Right atrium auricular region (tissue), 2 donors: ENCODE measurements around the gene PCDHB5. TPM values are rescaled to one million over a fixed set of nuclear protein-coding genes. Genes with fewer than 3 reads are reported as not detected.
A peak's percentile ranks its signal among the peaks of the same experiment; 100 is the strongest.
"Not testable (repeated sequence)": the region's sequence is repeated elsewhere in the genome, so short reads cannot be mapped to it uniquely, and the experiment has no call there.

Experiments
- DNase-seq: peaks from one replicate; pipeline ENCODE4 v3.0.0-alpha.2; 2019; ENCODE audit warnings: low spot score
- H3K27ac ChIP-seq, 2 donors: fragments of 200-600 bp; sonication (generic); 1 replicate in 1 of 2; 2 replicates in 1 of 2; pipeline ENCODE4 v1.5.1; 2016 to 2019
- H3K27me3 ChIP-seq, 2 donors: fragments of 200-600 bp; sonication (generic); one replicate each; pipeline versions ENCODE4 v1.5.1 to v1.6.0; 2017 to 2019
- H3K36me3 ChIP-seq: fragments of 200-600 bp; sonication (generic); one replicate; pipeline ENCODE4 v1.5.1; 2016
- H3K4me1 ChIP-seq, 2 donors: fragments of 200-600 bp; sonication (generic); one replicate each; pipeline versions ENCODE4 v1.5.1 to v1.6.0; 2017 to 2019
- H3K4me3 ChIP-seq, 2 donors: fragments of 200-600 bp; sonication (generic); 1 replicate in 1 of 2; 2 replicates in 1 of 2; pipeline ENCODE4 v1.5.1; 2017 to 2019; ENCODE audit warnings: mild to moderate bottlenecking in 1 of 2, moderate library complexity in 1 of 2
- H3K9me3 ChIP-seq, 2 donors: fragments of 200-600 bp; sonication (generic); one replicate each; pipeline ENCODE4 v1.5.1; 2019
- total RNA-seq, 2 donors: library from RNA; depleted of rRNA; stranded (reverse); fragments of >200 nt; gene quantifications; one replicate each; pipeline ENCODE4 v1.1.0, GENCODE V29; 2016
- TF ChIP-seq, protein P1 (sequence below), 2 donors: fragments of 200-600 bp; sonication (generic); IDR thresholded peaks; one replicate each; pipeline ENCODE4 v1.5.1; 2019; ENCODE audit warnings: antibody characterized with exemption in 2 of 2

PCDHB5 gene
- total RNA-seq, 2 donors from 2014 or later = 3.8 to 4.3 TPM

DNA sequence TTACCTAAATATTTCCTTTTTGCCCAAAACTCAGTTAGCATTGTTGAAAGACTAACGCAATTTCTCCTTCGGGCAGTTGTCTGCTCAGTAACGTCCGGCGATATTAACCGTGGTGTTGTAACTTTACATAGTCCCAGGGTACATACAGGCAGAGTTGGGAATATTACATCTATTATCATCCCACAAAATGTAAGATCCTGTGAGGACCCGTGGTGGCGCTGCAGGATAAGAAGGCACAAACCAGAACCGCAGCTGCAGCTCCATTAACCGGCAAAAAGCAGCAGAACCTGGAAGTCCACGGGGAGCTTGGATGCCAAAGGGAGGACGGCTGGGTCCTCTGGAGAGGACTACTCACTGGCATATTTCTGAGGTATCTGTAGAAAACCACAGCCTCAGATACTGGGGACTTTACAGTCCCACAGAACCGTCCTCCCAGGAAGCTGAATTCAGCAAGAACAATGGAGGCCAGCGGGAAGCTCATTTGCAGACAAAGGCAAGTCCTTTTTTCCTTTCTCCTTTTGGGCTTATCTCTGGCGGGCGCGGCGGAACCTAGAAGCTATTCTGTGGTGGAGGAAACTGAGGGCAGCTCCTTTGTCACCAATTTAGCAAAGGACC is 42.7 kb downstream of the PCDHB5 start, which contains the start of gene PCDHB8:
TSS of gene PCDHB8 (plus strand) at position 214 of the 615 bp plus-strand sequence. CDS start at position 459, 245 bp downstream.
- not testable (repeated sequence) for H3K4me1 ChIP-seq, DNase-seq, H3K27ac ChIP-seq, H3K36me3 ChIP-seq, H3K27me3 ChIP-seq
- H3K4me3 ChIP-seq = peak within 1 kb of the TSS in 1 of 2 donors; percentile 4
- peaks cover 10 to 57% of the 10 kb centered on the region in 2 donors for H3K9me3 ChIP-seq
- TF ChIP-seq, protein P1, sequence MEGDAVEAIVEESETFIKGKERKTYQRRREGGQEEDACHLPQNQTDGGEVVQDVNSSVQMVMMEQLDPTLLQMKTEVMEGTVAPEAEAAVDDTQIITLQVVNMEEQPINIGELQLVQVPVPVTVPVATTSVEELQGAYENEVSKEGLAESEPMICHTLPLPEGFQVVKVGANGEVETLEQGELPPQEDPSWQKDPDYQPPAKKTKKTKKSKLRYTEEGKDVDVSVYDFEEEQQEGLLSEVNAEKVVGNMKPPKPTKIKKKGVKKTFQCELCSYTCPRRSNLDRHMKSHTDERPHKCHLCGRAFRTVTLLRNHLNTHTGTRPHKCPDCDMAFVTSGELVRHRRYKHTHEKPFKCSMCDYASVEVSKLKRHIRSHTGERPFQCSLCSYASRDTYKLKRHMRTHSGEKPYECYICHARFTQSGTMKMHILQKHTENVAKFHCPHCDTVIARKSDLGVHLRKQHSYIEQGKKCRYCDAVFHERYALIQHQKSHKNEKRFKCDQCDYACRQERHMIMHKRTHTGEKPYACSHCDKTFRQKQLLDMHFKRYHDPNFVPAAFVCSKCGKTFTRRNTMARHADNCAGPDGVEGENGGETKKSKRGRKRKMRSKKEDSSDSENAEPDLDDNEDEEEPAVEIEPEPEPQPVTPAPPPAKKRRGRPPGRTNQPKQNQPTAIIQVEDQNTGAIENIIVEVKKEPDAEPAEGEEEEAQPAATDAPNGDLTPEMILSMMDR (IDR thresholded peaks at IDR 0.05) = peak in 1 of 2 donors; percentile 48

DNA sequence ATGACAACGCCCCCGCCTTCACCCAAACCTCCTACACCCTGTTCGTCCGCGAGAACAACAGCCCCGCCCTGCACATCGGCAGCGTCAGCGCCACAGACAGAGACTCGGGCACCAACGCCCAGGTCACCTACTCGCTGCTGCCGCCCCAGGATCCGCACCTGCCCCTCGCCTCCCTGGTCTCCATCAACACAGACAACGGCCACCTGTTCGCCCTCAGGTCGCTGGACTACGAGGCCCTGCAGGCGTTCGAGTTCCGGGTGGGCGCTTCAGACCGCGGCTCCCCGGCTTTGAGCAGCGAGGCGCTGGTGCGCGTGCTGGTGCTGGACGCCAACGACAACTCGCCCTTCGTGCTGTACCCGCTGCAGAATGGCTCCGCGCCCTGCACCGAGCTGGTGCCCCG is 44.4 kb downstream of the PCDHB5 start:
- H3K4me3 ChIP-seq, DNase-seq, H3K36me3 ChIP-seq, H3K4me1 ChIP-seq, H3K27ac ChIP-seq, H3K27me3 ChIP-seq: not testable (repeated sequence)
- peaks cover 15 to 59% of the 10 kb centered on the region in 2 donors for H3K9me3 ChIP-seq

DNA sequence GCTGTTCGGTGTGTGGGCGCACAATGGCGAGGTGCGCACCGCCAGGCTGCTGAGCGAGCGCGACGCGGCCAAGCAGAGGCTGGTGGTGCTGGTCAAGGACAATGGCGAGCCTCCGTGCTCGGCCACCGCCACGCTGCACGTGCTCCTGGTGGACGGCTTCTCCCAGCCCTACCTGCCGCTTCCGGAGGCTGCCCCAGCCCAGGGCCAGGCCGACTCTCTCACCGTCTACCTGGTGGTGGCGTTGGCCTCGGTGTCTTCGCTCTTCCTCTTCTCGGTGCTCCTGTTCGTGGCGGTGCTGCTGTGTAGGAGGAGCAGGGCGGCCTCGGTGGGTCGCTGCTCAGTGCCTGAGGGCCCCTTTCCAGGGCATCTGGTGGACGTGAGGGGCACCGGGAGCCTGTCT is 44.9 kb downstream of the PCDHB5 start:
- not testable (repeated sequence) for H3K36me3 ChIP-seq, H3K27ac ChIP-seq, H3K4me3 ChIP-seq, DNase-seq, H3K27me3 ChIP-seq, H3K4me1 ChIP-seq
- peaks cover 15 to 59% of the 10 kb centered on the region in 2 donors for H3K9me3 ChIP-seq

DNA sequence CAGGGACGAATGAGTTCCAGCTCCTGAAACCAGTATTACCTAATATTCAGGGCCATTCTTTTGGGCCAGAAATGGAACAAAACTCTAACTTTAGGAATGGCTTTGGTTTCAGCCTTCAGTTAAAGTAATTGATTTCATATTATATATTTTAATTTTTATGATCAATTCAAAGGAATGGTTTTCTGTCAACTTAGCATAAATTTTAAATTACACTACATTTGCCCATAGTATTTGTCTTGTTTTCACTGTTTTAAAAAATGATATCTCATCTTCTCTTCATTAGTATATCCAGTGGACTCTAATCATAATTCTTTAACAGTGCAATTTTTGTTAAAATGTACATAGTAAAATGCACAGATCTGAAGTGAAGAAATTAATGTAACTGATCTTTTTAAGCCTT is 45.3 kb downstream of the PCDHB5 start:
- DNase-seq = no peak
- Histone ChIP-seq H3K9me3 (peaks cover 10 to 59% of the 10 kb centered on the region in 2 donors), H3K36me3 (no peaks in the 10 kb centered on the region), H3K27ac (no peak overlapping the region), H3K4me1 (no peaks in the 10 kb centered on the region), H3K4me3 (no peak overlapping the region), H3K27me3 (peaks cover 0 to 5% of the 10 kb centered on the region in 2 donors)
- TF ChIP-seq, protein P1 (IDR thresholded peaks at IDR 0.05) = no peak

DNA sequence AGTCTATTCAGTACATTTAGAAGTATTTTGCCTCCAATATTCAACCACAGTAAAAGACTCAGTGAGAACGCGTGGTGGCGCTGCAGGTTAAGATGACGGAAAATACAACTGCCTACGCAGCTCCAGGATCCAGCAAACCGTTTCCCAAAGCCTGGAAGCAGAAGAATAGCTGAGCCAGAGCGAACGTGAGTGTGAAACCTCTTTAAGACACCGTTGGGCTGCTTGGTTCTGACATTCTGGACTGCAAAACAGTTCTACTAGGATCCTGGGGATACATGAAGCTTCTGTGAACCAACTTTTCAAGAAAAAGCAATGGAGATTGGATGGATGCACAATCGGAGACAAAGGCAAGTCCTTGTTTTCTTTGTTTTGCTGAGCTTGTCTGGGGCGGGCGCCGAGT is 47.2 kb downstream of the PCDHB5 start, which contains the start of gene PCDHB16:
TSS of gene PCDHB16 (plus strand) at position 140 of the 400 bp plus-strand sequence. CDS start at position 313, 173 bp downstream.
- H3K9me3 ChIP-seq = peaks cover 8 to 59% of the 10 kb centered on the region in 2 donors
- H3K4me1 ChIP-seq = no peaks in the 10 kb centered on the region
- TF ChIP-seq, protein P1 (IDR thresholded peaks at IDR 0.05) = peak; percentile 12 to 61
- H3K4me3 ChIP-seq = peak within 1 kb of the TSS; percentile 27 to 40
- H3K27me3 ChIP-seq = no peaks in the 10 kb centered on the region
- H3K36me3 ChIP-seq = no peaks in the 10 kb centered on the region
- DNase-seq = peak; percentile 63
- H3K27ac ChIP-seq = no peak within 1 kb of the TSS

DNA sequence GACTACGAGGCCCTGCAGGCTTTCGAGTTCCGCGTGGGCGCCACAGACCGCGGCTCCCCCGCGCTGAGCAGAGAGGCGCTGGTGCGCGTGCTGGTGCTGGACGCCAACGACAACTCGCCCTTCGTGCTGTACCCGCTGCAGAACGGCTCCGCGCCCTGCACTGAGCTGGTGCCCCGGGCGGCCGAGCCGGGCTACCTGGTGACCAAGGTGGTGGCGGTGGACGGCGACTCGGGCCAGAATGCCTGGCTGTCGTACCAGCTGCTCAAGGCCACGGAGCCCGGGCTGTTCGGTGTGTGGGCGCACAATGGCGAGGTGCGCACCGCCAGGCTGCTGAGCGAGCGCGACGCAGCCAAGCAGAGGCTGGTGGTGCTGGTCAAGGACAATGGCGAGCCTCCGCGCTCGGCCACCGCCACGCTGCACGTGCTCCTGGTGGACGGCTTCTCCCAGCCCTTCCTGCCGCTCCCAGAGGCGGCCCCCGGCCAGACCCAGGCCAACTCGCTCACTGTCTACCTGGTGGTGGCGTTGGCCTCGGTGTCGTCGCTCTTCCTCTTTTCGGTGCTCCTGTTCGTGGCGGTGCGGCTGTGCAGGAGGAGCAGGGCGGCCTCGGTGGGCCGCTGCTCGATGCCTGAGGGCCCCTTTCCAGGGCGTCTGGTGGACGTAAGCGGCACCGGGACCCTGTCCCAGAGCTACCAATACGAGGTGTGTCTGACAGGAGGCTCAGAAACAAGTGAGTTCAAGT is 49.3 kb downstream of the PCDHB5 start:
- H3K36me3 ChIP-seq, H3K27ac ChIP-seq, H3K4me1 ChIP-seq, DNase-seq, H3K27me3 ChIP-seq, H3K4me3 ChIP-seq: not testable (repeated sequence)
- H3K9me3 ChIP-seq = peaks cover 8 to 61% of the 10 kb centered on the region in 2 donors

DNA sequence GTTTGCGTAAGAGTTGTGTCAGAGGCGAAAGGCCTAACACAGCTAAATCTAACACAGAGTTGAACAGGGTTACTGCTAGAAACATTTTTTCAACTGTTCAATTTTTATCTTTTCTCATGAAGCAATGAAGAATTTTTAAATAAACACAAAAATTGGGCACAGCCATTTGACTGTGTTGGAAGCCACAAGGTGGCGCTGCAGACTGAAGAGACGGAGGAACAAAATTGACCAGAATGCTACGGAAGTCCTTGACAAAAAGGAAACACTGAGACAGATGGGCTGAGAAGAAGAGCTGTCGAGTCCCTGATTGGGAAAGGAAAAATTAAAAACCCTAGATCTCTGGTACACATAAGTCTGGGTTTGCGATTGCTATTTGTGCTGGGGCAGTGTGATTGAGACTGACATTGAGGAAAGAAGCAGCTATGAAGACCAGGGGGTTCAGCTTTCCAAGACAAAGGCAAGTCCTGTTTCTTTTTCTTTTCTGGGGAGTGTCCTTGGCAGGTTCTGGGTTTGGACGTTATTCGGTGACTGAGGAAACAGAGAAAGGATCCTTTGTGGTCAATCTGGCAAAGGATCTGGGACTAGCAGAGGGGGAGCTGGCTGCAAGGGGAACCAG is 52.0 kb downstream of the PCDHB5 start, which contains the start of gene PCDHB9:
TSS of gene PCDHB9 (plus strand) at position 265 of the 616 bp plus-strand sequence. CDS start at position 423, 158 bp downstream.
- TF ChIP-seq, protein P1 (IDR thresholded peaks at IDR 0.05) = peak in 1 of 2 donors; percentile 44
- no peaks in the 10 kb centered on the region for H3K27me3 ChIP-seq
- no peak for DNase-seq
- peak within 1 kb of the TSS in 1 of 2 donors; percentile 17 for H3K4me3 ChIP-seq
- H3K4me1 ChIP-seq = no peaks in the 10 kb centered on the region
- H3K9me3 ChIP-seq = peaks cover 8 to 86% of the 10 kb centered on the region in 2 donors
- H3K36me3 ChIP-seq = no peaks in the 10 kb centered on the region
- H3K27ac ChIP-seq = no peak within 1 kb of the TSS
